Measurements from ENCODE around the gene AGRN.
"Not testable (repeated sequence)": the region's sequence is repeated elsewhere in the genome, so short reads cannot be mapped to it uniquely, and the experiment has no call there.

The AGRN gene

GRCh38 chr1:1075148-1075935 is 55.4 kb downstream of the AGRN start:
- in situ Hi-C loops (cut with MboI; ENCODE audit: low sequenced_read_pairs) = no loop called here

GRCh38 chr1:1077396-1077795 is 57.5 kb downstream of the AGRN start:
- in situ Hi-C loops (cut with MboI; ENCODE audit: low sequenced_read_pairs) = not testable (repeated sequence)

- in situ Hi-C loops (cut with MboI; ENCODE audit: low sequenced_read_pairs) = no loop called here
These were observed 59.6 kb downstream of the AGRN start for GRCh38 chr1:1079408-1080121.

GRCh38 chr1:1080122-1080757 is 60.3 kb downstream of the AGRN start:
- in situ Hi-C loops (cut with MboI; ENCODE audit: low sequenced_read_pairs) = no loop called here

GRCh38 chr1:1080951-1081310 is 61.0 kb downstream of the AGRN start:
- in situ Hi-C loops (cut with MboI; ENCODE audit: low sequenced_read_pairs) = no loop called here

- in situ Hi-C loops (cut with MboI; ENCODE audit: low sequenced_read_pairs) = no loop called here
These were observed 61.7 kb downstream of the AGRN start for GRCh38 chr1:1081311-1082238.

GRCh38 chr1:1082239-1082775 is 62.4 kb downstream of the AGRN start:
- in situ Hi-C loops (cut with MboI; ENCODE audit: low sequenced_read_pairs) = no loop called here

GRCh38 chr1:1082776-1083415 is 63.0 kb downstream of the AGRN start:
- in situ Hi-C loops (cut with MboI; ENCODE audit: low sequenced_read_pairs) = no loop called here

- in situ Hi-C loops (cut with MboI; ENCODE audit: low sequenced_read_pairs) = no loop called here
These were observed 63.8 kb downstream of the AGRN start for GRCh38 chr1:1083416-1084371.

- in situ Hi-C loops (cut with MboI; ENCODE audit: low sequenced_read_pairs) = no loop called here
These were observed 64.7 kb downstream of the AGRN start for GRCh38 chr1:1084372-1085170.

- in situ Hi-C loops (cut with MboI; ENCODE audit: low sequenced_read_pairs) = no loop called here
These were observed 65.4 kb downstream of the AGRN start for GRCh38 chr1:1085171-1085841.

GRCh38 chr1:1085911-1086841 is 66.3 kb downstream of the AGRN start:
- in situ Hi-C loops (cut with MboI; ENCODE audit: low sequenced_read_pairs) = no loop called here

- in situ Hi-C loops (cut with MboI; ENCODE audit: low sequenced_read_pairs) = no loop called here
These were observed 67.0 kb downstream of the AGRN start for GRCh38 chr1:1086911-1087341.

- in situ Hi-C loops (cut with MboI; ENCODE audit: low sequenced_read_pairs) = no loop called here
These were observed 67.6 kb downstream of the AGRN start for GRCh38 chr1:1087351-1088028.

GRCh38 chr1:1088029-1088800 is 68.3 kb downstream of the AGRN start:
- in situ Hi-C loops (cut with MboI; ENCODE audit: low sequenced_read_pairs) = no loop called here

Data from HL-60/S4 (cell line).